Stimulated activated naive CD8-positive, alpha-beta T cell treated with anti-CD3 and anti-CD28 coated beads, Interleukin-15, Interleukin-2, amounts not matched to agents 100 ng/mL and 50 ng/mL, for 24 hours (primary cell): ENCODE results near the gene CCDC51.

Experiments used
- H3K27ac Mint-ChIP-seq: one replicate; pipeline ENCODE4 v1.8.0; 2021; ENCODE audit warnings: mild to moderate bottlenecking, mixed read lengths
- H3K27me3 Mint-ChIP-seq: one replicate; pipeline ENCODE4 v1.8.0; 2021; ENCODE audit warnings: mixed read lengths
- H3K36me3 Mint-ChIP-seq: one replicate; pipeline ENCODE4 v1.8.0; 2021; ENCODE audit warnings: low read depth, mixed read lengths
- H3K4me1 Mint-ChIP-seq: one replicate; pipeline ENCODE4 v1.8.0; 2021; ENCODE audit warnings: low read depth, mixed read lengths
- H3K4me3 Mint-ChIP-seq: one replicate; pipeline ENCODE4 v1.8.0; 2021; ENCODE audit warnings: mild to moderate bottlenecking, mixed read lengths
- H3K9me3 Mint-ChIP-seq: one replicate; pipeline ENCODE4 v1.8.0; 2021; ENCODE audit warnings: mixed read lengths

Gene CCDC51

DNA sequence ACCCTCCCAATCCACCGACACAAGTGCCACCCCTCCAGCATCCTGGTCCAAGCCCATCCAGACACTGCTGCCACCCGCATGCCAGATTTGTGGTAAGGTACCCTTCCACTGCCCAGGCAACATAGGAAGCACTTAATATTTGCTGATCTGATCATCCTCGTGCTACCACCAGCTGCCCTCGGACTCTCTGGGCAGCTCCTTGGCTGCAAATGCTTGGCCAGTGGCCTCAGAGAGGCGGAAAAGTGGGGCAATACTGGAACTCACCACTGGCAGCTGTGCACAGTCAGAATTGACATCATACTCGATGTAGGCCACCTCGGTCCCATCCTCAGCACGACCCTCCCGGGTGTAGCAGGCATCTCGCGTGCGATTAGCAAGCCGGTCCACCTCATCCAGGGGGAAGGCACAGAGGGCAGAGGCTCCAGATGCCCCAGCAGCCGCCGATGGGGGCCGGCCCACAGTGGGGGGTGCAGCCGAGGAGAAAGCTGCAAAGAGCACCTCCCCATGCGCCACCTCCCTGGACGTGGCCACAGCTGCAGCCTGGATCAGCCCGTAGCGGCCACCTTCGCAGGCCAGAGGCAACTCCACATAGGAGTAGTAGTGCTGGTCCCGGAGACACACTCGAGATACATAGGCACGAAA is 16.6 kb downstream of the CCDC51 start:
- Mint-ChIP-seq H3K27me3 (peaks cover 6% of the 10 kb centered on the region), H3K4me3 (no peak overlapping the region), H3K9me3 (no peaks in the 10 kb centered on the region), H3K4me1 (no peaks in the 10 kb centered on the region), H3K36me3 (no peaks in the 10 kb centered on the region), H3K27ac (no peak overlapping the region)

DNA sequence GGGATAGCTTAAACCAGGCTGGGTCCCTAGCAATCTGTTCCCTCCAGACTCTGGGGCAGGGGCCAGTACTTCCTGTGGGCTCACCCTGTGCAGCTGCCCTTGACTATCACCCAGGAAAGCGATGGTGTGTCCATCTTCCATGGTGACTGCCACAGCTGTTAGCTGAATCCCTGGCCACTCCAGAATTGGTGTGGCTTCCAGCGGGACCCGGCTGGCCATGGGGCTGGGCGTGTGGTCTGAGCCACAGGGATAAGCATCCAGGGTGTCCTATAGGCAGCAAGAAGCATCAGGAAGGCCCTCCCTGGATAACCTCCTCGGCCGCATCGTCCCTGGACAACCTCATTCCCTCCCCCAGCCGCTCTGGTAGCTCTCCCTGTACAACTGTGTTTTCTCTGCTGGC is 17.2 kb downstream of the CCDC51 start:
- Mint-ChIP-seq H3K4me1 (no peaks in the 10 kb centered on the region), H3K4me3 (no peak overlapping the region), H3K27me3 (no peaks in the 10 kb centered on the region), H3K9me3 (no peaks in the 10 kb centered on the region), H3K36me3 (no peaks in the 10 kb centered on the region), H3K27ac (no peak overlapping the region)

DNA sequence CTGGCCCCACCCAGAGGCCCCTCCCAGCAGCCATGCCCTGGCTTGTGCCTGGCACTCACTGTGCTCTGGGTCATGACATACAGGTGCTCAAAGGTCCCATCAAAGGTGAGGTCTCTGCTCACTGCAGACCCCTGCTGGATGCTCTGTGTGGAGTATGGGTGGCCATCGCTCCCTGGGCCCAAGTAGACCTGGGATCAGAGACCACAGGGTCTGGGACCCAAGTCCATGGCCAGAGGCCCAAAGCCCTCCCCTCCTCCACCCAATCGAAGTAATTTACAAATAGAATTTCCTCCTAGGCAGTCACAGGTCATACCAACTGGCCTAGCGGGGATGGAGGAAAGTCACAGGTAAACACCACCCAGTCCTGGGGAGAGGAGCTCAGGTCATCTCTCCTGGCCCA is 17.6 kb downstream of the CCDC51 start:
- no peaks in the 10 kb centered on the region for H3K36me3 Mint-ChIP-seq
- H3K9me3 Mint-ChIP-seq = no peaks in the 10 kb centered on the region
- H3K4me1 Mint-ChIP-seq = no peaks in the 10 kb centered on the region
- H3K27me3 Mint-ChIP-seq = no peaks in the 10 kb centered on the region
- H3K4me3 Mint-ChIP-seq = no peak overlapping the region
- no peak overlapping the region for H3K27ac Mint-ChIP-seq

DNA sequence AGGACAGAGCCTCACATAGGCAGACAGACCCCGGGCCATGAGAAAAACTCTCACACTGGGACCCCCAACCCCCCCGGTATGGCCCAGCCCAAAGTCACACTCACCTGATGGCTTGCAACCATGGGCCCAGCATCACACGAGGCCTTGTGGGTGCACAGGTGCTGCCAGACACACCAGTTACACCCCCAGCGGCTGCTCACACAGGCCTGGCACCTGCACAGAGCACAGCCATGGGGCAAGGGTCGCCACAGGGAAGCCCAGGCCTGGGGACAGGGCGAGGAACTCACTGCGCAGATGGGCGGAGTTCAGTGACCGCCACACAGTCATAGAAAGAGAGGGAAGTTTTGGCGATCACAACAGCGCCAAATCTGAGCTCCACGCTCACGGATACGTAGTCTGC is 19.4 kb downstream of the CCDC51 start:
- no peaks in the 10 kb centered on the region for H3K27me3 Mint-ChIP-seq
- no peaks in the 10 kb centered on the region for H3K36me3 Mint-ChIP-seq
- H3K4me3 Mint-ChIP-seq = no peak overlapping the region
- no peak overlapping the region for H3K27ac Mint-ChIP-seq
- H3K9me3 Mint-ChIP-seq = no peaks in the 10 kb centered on the region
- H3K4me1 Mint-ChIP-seq = no peaks in the 10 kb centered on the region

DNA sequence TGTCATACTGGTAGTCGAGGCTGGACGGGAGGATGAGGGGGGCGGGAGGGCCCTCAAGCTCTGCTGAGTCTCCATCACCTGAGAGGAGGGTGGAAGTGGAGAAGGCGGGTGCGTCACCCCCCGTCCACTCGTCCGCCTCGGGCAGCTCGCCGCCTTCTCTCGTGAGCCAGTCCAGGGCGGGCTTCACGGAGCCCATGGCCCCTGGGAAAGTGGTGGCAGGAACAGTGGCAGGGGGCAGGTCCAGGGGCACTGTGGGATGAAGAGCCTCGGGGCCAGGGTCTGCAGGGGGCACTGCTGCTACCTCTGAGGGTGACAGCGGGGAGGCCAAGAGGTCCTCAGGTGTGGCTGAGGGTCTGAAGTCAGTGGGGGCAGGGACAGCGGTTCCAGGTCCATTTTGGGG is 20.3 kb downstream of the CCDC51 start:
- Mint-ChIP-seq H3K27ac (no peak overlapping the region), H3K36me3 (no peaks in the 10 kb centered on the region), H3K9me3 (no peaks in the 10 kb centered on the region), H3K4me3 (no peak overlapping the region), H3K27me3 (no peaks in the 10 kb centered on the region), H3K4me1 (no peaks in the 10 kb centered on the region)

DNA sequence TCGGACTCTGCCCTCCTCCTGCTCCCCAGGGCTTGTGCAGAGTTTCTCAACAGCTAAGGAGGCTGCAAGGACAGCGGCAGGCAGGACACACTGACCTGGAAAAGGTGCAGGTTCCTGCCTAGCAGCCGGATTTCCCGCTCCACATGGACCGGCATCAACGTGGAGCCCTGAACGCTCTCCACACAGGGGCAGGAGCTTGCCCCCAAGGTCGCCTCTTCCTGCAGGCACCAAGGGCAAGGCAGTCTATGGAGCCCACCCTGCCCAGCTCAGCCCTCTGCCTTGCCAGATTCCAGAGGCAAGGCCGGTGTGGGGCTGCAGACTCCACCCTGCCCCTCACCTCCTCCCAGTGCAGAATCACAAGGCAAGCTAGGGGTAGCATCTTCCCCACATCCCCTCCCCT is 20.8 kb downstream of the CCDC51 start:
- no peaks in the 10 kb centered on the region for H3K36me3 Mint-ChIP-seq
- no peaks in the 10 kb centered on the region for H3K9me3 Mint-ChIP-seq
- H3K4me1 Mint-ChIP-seq = no peaks in the 10 kb centered on the region
- H3K27me3 Mint-ChIP-seq = no peaks in the 10 kb centered on the region
- H3K4me3 Mint-ChIP-seq = no peak overlapping the region
- H3K27ac Mint-ChIP-seq = no peak overlapping the region

DNA sequence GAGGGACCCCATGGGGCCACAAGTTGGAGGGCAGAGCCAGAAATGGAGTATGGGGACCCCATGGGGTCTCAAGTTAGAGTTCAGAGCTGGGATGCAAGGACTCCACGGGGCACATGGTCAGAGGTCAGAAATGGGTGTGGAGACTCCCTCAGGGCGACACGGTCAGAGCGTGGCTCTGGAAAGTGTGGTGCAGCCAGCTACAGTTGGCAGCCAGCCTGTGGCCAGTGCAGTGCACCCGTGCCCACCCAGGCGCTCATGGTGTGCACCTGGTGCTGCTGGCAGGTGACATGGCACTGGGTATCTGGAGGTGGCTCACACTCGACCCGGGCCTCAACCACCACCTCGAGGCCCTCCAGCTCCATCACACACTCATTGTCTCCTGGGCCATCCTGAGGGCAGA is 21.3 kb downstream of the CCDC51 start:
- H3K9me3 Mint-ChIP-seq = no peaks in the 10 kb centered on the region
- H3K36me3 Mint-ChIP-seq = no peaks in the 10 kb centered on the region
- no peaks in the 10 kb centered on the region for H3K4me1 Mint-ChIP-seq
- H3K27me3 Mint-ChIP-seq = no peaks in the 10 kb centered on the region
- no peak overlapping the region for H3K27ac Mint-ChIP-seq
- no peak overlapping the region for H3K4me3 Mint-ChIP-seq

DNA sequence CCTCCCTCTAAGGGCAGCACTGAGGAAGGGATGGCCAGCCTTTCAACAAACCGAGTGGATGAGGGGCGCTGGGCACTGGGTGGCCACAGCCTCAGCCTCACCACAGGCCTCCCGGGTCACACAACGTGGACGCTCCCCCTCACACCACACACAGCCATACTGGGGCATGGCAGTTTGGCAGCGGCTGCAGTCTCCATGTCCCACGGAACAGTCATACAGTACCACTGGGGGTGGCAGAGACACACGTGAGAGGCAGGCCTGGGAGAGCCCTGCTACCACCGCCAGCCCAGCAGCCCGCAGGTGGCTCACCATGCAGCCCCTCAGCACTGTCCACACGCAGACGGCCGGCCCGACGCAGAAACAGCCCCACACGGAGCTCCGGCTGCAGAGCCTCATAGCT is 21.8 kb downstream of the CCDC51 start:
- H3K27me3 Mint-ChIP-seq = no peaks in the 10 kb centered on the region
- no peaks in the 10 kb centered on the region for H3K9me3 Mint-ChIP-seq
- no peaks in the 10 kb centered on the region for H3K4me1 Mint-ChIP-seq
- no peaks in the 10 kb centered on the region for H3K36me3 Mint-ChIP-seq
- no peak overlapping the region for H3K27ac Mint-ChIP-seq
- no peak overlapping the region for H3K4me3 Mint-ChIP-seq

DNA sequence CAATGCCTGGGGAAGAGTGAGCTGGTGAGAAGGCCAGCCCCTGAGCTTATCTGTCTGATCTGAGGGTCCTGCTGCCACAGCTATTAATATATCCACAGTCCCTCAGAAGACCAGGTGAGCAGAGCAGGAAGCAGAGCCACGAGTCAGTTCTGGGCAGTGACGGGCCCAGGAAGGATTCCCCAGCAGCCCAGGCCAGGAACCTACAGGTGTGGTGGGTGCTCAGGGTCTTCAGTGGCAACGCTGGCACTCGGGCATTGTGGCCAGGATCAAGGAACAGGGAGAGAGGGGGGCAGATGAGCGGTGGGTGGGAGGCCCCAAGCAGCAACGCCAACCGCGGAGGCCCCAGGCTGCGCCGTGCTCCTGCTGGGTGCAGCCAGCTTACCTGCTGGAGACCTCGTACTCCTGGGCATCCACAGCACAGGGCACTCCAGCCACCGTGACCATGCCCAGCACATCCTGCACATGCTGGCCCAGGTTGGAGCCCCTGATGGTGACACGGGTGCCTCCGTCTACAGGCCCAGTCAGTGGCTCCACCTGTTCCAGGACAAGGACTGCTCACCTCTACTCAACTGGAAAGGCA is 22.3 kb downstream of the CCDC51 start:
- Mint-ChIP-seq H3K36me3 (no peaks in the 10 kb centered on the region), H3K9me3 (no peaks in the 10 kb centered on the region), H3K4me3 (no peak overlapping the region), H3K4me1 (no peaks in the 10 kb centered on the region), H3K27me3 (no peaks in the 10 kb centered on the region), H3K27ac (no peak overlapping the region)

DNA sequence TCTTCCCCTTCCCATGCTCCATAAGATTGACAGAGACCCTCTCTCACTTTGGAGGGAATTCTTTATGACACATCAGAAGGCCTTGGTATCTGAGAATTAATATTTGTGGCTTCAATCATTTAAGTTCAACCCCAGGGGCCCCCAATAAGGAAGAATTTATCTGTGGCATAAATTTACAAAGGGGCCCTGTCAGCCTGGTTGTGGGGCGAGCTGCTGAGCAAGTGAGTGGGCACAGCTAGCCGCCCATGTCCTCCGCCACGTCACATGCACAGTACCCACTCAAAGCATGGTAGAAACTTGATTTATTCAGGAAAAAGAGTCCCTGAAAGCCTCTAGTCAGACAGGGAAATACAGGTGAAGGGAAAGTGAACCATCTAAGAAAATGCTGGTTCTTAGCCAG is 23.4 kb downstream of the CCDC51 start:
- H3K9me3 Mint-ChIP-seq = no peaks in the 10 kb centered on the region
- no peak overlapping the region for H3K4me3 Mint-ChIP-seq
- H3K27me3 Mint-ChIP-seq = no peaks in the 10 kb centered on the region
- no peaks in the 10 kb centered on the region for H3K4me1 Mint-ChIP-seq
- H3K36me3 Mint-ChIP-seq = no peaks in the 10 kb centered on the region
- H3K27ac Mint-ChIP-seq = no peak overlapping the region

DNA sequence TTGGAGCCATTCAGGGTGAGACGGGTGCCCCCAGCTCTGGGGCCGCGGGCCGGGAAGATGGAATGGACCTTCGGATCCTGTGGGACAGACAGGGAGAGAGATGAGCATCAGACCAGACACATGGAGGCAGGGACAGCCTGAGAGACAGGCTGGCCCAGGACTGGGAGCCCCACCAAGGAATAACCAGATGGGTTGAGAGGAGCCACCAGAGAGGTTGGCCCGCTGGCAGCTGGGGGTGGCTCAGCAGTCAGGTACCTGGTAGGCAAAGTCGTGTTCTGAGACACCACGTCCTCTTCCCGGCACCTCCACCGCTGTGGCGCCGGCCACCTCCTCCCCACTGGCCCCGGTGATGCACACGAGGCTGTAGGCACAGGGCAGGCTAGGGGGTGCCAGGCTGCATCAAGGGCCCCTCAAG is 23.8 kb downstream of the CCDC51 start:
- no peak overlapping the region for H3K4me3 Mint-ChIP-seq
- H3K36me3 Mint-ChIP-seq = no peaks in the 10 kb centered on the region
- no peaks in the 10 kb centered on the region for H3K27me3 Mint-ChIP-seq
- H3K4me1 Mint-ChIP-seq = no peaks in the 10 kb centered on the region
- no peaks in the 10 kb centered on the region for H3K9me3 Mint-ChIP-seq
- no peak overlapping the region for H3K27ac Mint-ChIP-seq

DNA sequence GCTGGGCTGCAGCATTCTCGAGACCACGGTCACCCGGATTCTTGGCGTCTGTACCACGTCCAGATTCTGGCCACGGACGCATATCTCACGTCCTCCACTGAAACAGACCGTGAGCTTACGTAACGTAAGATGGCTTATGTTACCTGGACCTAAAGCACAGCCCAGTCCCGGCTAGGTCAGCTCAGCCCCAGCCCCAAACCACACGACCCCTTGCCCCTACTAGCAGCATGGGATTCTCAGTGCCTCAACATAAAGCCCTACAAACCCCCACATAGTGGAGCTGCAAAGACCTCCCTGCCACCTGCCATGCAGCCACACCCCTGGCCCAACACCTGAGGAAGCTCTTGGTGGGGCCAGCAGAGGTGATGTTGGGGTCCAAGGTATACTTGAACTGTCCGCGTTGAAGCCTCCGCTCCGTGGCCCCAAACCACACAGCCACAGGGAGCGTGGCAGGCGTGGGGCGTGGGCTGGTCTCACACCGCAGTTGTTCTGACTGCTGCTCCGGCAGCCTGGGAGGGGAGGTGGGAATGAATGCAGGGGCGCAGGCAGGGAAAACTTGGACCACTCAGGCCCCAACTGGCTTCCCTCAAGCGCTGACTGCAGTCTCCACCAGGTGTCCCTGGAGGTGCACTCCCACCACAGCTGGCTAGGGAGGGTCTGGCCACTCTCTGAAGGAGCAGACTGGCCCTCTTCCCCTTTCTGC is 24.5 kb downstream of the CCDC51 start:
- Mint-ChIP-seq H3K27me3 (no peaks in the 10 kb centered on the region), H3K9me3 (no peaks in the 10 kb centered on the region), H3K27ac (no peak overlapping the region), H3K36me3 (no peaks in the 10 kb centered on the region), H3K4me1 (no peaks in the 10 kb centered on the region), H3K4me3 (no peak overlapping the region)

DNA sequence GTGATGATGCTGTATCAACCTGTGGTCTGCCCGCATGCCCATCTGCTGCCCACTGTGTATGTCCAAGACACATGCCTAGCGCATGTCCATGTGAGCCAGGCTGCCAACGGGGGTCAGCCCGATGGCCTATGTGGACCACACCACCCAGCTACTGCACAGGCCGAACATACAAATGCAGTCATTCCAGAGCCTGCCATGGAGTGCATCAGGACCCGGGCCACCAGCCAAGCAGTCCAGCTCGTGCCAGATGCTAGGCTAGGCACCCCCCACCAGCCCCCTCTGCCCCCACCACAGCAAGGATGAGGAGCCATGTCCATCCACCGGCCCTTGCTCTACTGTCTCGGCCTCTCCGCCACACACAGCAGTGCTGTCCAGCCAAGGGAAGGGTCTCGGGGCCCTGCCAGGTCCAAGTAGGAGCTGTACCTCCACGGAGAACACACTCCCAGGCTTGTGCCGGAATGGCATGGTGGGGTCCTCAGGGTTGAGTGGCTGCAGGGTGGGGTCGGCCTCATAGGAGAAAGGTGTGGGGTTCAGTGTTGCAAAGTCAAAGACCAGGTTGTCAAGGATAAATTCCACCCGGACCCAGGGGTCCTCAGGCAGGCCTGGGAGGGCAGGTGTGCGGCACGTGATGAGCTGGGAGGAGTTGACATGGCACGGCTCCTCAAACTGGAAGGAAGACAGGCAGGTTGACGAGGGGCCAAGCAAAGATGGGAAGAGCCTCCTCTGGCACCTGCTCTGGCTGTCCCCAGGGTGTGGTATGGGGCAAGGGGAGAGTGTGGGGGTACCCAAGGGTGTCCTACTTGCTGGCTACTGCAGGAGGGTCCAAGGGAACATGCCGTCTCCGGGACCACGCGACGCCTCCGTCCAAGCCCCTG is 25.3 kb downstream of the CCDC51 start:
- no peak overlapping the region for H3K27ac Mint-ChIP-seq
- H3K9me3 Mint-ChIP-seq = no peaks in the 10 kb centered on the region
- H3K4me1 Mint-ChIP-seq = no peaks in the 10 kb centered on the region
- no peak overlapping the region for H3K4me3 Mint-ChIP-seq
- no peaks in the 10 kb centered on the region for H3K36me3 Mint-ChIP-seq
- no peaks in the 10 kb centered on the region for H3K27me3 Mint-ChIP-seq

DNA sequence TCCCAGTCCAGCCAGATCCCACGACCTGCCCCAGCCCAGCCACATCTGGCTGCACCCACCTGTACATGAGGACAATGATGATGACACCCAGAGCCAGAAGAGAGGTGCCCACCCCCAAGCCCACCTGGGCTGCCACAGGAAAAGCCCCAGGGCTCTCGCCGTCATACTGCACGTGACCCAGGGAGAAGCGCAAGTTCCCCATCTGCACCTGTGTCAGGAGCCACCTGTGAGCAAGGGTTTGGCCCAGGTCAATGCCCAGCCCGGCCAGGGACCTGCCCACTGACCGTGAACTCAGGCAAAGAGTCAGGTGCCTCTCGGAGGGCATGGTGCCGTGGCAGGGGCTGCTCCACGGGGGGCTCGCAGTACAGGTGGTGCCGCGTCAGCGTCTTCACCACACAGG is 26.3 kb downstream of the CCDC51 start:
- Mint-ChIP-seq H3K27ac (no peak overlapping the region), H3K36me3 (no peaks in the 10 kb centered on the region), H3K9me3 (no peaks in the 10 kb centered on the region), H3K4me3 (no peak overlapping the region), H3K27me3 (no peaks in the 10 kb centered on the region), H3K4me1 (no peaks in the 10 kb centered on the region)

DNA sequence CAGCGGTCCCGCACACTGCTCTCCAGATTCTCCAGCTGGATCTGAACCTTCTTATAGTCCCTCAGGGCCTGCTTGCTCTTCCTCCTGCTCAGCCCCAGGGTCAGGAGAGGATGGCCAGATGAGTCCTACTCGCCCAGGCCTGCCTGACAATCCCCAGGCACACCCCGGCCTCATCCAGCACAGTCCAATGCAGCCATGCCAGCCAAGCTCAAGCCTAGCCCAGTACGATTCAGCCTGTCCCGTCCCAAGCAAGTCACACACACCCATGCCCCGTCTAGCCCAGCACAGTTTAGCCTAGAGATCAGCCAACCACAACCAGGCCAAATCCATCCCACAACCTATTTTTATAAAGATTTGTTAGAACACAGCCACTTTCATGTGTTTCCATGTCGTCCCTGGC is 26.8 kb downstream of the CCDC51 start:
- Mint-ChIP-seq H3K4me1 (no peaks in the 10 kb centered on the region), H3K27ac (no peak overlapping the region), H3K9me3 (no peaks in the 10 kb centered on the region), H3K4me3 (no peak overlapping the region), H3K36me3 (no peaks in the 10 kb centered on the region), H3K27me3 (no peaks in the 10 kb centered on the region)
